ENCODE measurements around the gene PAEP.

PAEP gene

GRCh38 chr9:135606885-135607259 lies 45.3 kb downstream of the PAEP start:
- Histone ChIP-seq H3K9ac (ENCODE audit: insufficient read length, low read depth) (no peak overlapping the region), H3K36me3 (ENCODE audit: insufficient read depth, insufficient read length, low read length) (no peaks in the 10 kb centered on the region), H3K27me3 (ENCODE audit: insufficient read depth, insufficient read length) (no peaks in the 10 kb centered on the region), H3K4me1 (ENCODE audit: insufficient read depth, insufficient read length) (peaks cover 8% of the 10 kb centered on the region), H3K4me3 (ENCODE audit: insufficient read length, low read depth) (no peak overlapping the region), H3K9me3 (ENCODE audit: insufficient read depth, low read length) (peaks cover 21% of the 10 kb centered on the region; the same call in 1 of the 2 replicates)
- TF ChIP-seq SUZ12 (IDR thresholded peaks at IDR 0.05; ENCODE audit: extremely low read depth, insufficient read depth, insufficient read length), result no peak
- no peak for TF ChIP-seq ZNF274 (IDR thresholded peaks at IDR 0.05; ENCODE audit: low read depth, low read length)
- TF ChIP-seq YY1 (IDR thresholded peaks at IDR 0.05; ENCODE audit: insufficient read depth, insufficient read length), result no peak
- no peak for DNase-seq (ENCODE audit: low read depth, low spot score)

- no peak for DNase-seq (ENCODE audit: low read depth, low spot score)
- no peak overlapping the region for H3K4me3 ChIP-seq (ENCODE audit: insufficient read length, low read depth)
- H3K4me1 ChIP-seq (ENCODE audit: insufficient read depth, insufficient read length), result peaks cover 9% of the 10 kb centered on the region
- no peaks in the 10 kb centered on the region for H3K36me3 ChIP-seq (ENCODE audit: insufficient read depth, insufficient read length, low read length)
- no peaks in the 10 kb centered on the region for H3K27me3 ChIP-seq (ENCODE audit: insufficient read depth, insufficient read length)
- peaks cover 21% of the 10 kb centered on the region; the same call in 1 of the 2 replicates for H3K9me3 ChIP-seq (ENCODE audit: insufficient read depth, low read length)
- TF ChIP-seq SUZ12 (IDR thresholded peaks at IDR 0.05; ENCODE audit: extremely low read depth, insufficient read depth, insufficient read length) (no peak), ZNF274 (IDR thresholded peaks at IDR 0.05; ENCODE audit: low read depth, low read length) (no peak), YY1 (IDR thresholded peaks at IDR 0.05; ENCODE audit: insufficient read depth, insufficient read length) (no peak)
- H3K9ac ChIP-seq (ENCODE audit: insufficient read length, low read depth), result no peak overlapping the region
These were observed 46.1 kb downstream of the PAEP start for GRCh38 chr9:135607401-135608293.

DNA sequence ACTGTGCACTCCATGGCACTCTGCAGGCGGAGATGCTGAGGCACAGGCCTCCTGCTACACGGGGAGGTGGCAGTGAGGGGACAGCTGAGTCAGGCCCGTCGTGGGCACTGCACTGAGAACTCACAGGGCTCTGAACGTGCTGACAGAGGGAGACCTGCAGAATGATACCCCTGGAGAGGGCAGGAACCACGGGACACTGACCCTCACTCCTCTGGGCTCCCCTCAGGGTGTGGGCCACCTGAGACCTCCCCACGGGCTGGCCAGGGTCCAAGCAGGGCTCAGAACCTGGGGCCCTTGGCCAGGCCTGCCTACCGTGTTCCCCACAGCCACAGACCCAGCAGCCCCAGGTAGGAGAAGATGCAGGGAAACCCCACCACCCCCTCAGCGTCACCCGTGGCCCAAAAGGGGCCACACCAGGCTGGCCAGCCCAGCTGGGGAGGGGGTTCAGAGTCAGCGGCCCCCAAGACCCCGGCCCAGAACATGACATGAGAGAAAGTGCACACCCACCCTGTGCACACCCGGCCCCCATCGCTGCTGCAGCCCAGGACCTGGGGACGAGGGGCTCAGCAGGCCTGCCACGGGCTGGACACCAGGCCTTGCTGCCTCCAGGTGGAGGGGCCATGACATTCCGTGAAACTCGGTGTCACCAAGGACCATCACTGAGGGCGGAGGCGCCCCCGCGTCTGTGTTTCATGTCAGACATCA lies 46.9 kb downstream of the PAEP start:
- Histone ChIP-seq H3K36me3 (ENCODE audit: insufficient read depth, insufficient read length, low read length) (no peaks in the 10 kb centered on the region), H3K9ac (ENCODE audit: insufficient read length, low read depth) (no peak overlapping the region), H3K4me3 (ENCODE audit: insufficient read length, low read depth) (no peak overlapping the region), H3K4me1 (ENCODE audit: insufficient read depth, insufficient read length) (peaks cover 13% of the 10 kb centered on the region), H3K9me3 (ENCODE audit: insufficient read depth, low read length) (peaks cover 21% of the 10 kb centered on the region; the same call in 1 of the 2 replicates), H3K27me3 (ENCODE audit: insufficient read depth, insufficient read length) (no peaks in the 10 kb centered on the region)
- DNase-seq (ENCODE audit: low read depth, low spot score), result no peak
- TF ChIP-seq YY1 (IDR thresholded peaks at IDR 0.05; ENCODE audit: insufficient read depth, insufficient read length) (no peak), ZNF274 (IDR thresholded peaks at IDR 0.05; ENCODE audit: low read depth, low read length) (no peak), SUZ12 (IDR thresholded peaks at IDR 0.05; ENCODE audit: extremely low read depth, insufficient read depth, insufficient read length) (no peak)

DNA sequence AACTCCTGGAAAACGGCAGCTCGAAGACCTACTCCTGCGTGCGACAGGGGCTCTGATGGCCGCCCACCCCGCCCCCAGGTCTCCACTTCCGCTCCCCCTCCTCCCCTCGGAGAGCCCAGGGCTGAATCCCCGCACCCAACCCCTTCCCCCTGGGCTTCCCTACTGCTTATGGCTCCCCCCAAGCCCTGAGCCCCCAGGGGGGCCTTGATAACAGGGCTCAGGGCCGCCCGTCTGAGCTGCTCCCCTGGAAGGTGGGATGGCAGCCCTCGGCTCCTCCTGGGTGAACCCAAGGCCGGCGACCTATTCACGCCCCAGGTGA lies 47.4 kb downstream of the PAEP start:
- Histone ChIP-seq H3K36me3 (ENCODE audit: insufficient read depth, insufficient read length, low read length) (no peaks in the 10 kb centered on the region), H3K27me3 (ENCODE audit: insufficient read depth, insufficient read length) (no peaks in the 10 kb centered on the region), H3K9me3 (ENCODE audit: insufficient read depth, low read length) (peaks cover 21% of the 10 kb centered on the region; the same call in 1 of the 2 replicates), H3K4me1 (ENCODE audit: insufficient read depth, insufficient read length) (peaks cover 14% of the 10 kb centered on the region), H3K9ac (ENCODE audit: insufficient read length, low read depth) (no peak overlapping the region), H3K4me3 (ENCODE audit: insufficient read length, low read depth) (no peak overlapping the region)
- TF ChIP-seq SUZ12 (IDR thresholded peaks at IDR 0.05; ENCODE audit: extremely low read depth, insufficient read depth, insufficient read length) (no peak), YY1 (IDR thresholded peaks at IDR 0.05; ENCODE audit: insufficient read depth, insufficient read length) (no peak), ZNF274 (IDR thresholded peaks at IDR 0.05; ENCODE audit: low read depth, low read length) (no peak)
- no peak for DNase-seq (ENCODE audit: low read depth, low spot score)

DNA sequence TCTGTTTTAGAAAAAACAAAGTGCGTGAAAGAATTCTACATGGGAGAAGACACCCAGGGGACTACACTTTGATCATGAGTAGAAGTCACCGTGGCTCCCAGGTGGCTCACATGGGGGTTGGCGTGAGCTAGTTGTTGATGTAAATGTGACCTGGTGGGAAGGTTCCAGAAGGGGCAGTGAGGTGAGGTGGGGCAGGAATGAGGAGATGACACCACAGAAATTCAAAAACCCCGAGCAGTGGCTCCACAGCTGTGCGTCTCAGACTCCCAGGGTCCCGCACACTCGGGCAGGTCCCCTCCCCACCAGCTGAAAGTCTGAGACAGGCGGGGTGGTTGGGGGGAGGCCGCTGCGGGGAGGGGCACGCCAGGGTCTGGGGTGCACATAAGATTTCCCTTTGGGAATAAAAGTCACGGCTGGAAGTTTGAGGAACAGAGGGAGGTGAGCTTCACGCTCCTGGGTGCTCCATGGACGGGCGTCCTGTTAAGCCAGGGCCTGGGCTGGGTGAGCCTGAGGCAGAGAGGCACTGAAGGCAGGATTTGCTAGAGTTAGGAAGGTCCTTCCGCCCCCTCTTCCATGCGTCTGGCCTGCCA lies 47.9 kb downstream of the PAEP start:
- H3K9me3 ChIP-seq (ENCODE audit: insufficient read depth, low read length), result peaks cover 21% of the 10 kb centered on the region; the same call in 1 of the 2 replicates
- TF ChIP-seq SUZ12 (IDR thresholded peaks at IDR 0.05; ENCODE audit: extremely low read depth, insufficient read depth, insufficient read length) (no peak), YY1 (IDR thresholded peaks at IDR 0.05; ENCODE audit: insufficient read depth, insufficient read length) (no peak), ZNF274 (IDR thresholded peaks at IDR 0.05; ENCODE audit: low read depth, low read length) (no peak)

GRCh38 chr9:135610290-135611141 lies 49.0 kb downstream of the PAEP start:
- Histone ChIP-seq H3K36me3 (ENCODE audit: insufficient read depth, insufficient read length, low read length) (no peaks in the 10 kb centered on the region), H3K9ac (ENCODE audit: insufficient read length, low read depth) (no peak overlapping the region), H3K4me1 (ENCODE audit: insufficient read depth, insufficient read length) (peaks cover 12% of the 10 kb centered on the region), H3K4me3 (ENCODE audit: insufficient read length, low read depth) (no peak overlapping the region), H3K27me3 (ENCODE audit: insufficient read depth, insufficient read length) (no peaks in the 10 kb centered on the region), H3K9me3 (ENCODE audit: insufficient read depth, low read length) (peaks cover 21% of the 10 kb centered on the region; the same call in 1 of the 2 replicates)
- DNase-seq (ENCODE audit: low read depth, low spot score), result no peak
- no peak for TF ChIP-seq SUZ12 (IDR thresholded peaks at IDR 0.05; ENCODE audit: extremely low read depth, insufficient read depth, insufficient read length)
- no peak for TF ChIP-seq YY1 (IDR thresholded peaks at IDR 0.05; ENCODE audit: insufficient read depth, insufficient read length)
- no peak for TF ChIP-seq ZNF274 (IDR thresholded peaks at IDR 0.05; ENCODE audit: low read depth, low read length)

More for the DNA sequence above, 47.9 kb downstream of the PAEP start:
- H3K4me3 ChIP-seq (ENCODE audit: insufficient read length, low read depth), result no peak overlapping the region
- DNase-seq (ENCODE audit: low read depth, low spot score), result no peak
- H3K9ac ChIP-seq (ENCODE audit: insufficient read length, low read depth), result no peak overlapping the region
- H3K36me3 ChIP-seq (ENCODE audit: insufficient read depth, insufficient read length, low read length), result no peaks in the 10 kb centered on the region
- peaks cover 11% of the 10 kb centered on the region for H3K4me1 ChIP-seq (ENCODE audit: insufficient read depth, insufficient read length)
- no peaks in the 10 kb centered on the region for H3K27me3 ChIP-seq (ENCODE audit: insufficient read depth, insufficient read length)
